IMR-90 (cell line): Measurements from ENCODE around the gene RBM15B. TPM values are rescaled to one million over a fixed set of nuclear protein-coding genes. Genes with fewer than 3 reads are reported as not detected.

Experiments
- ATAC-seq: fragments of 200-7000 bp; cut with Tn5 transposase; 2 replicates; pipeline ENCODE4 v1.9.1; 2020; ENCODE audit warnings: low read depth, mild to moderate bottlenecking, moderate library complexity
- BruUV-seq: library from RNA; stranded (reverse); fragments of 400-500 nt; replicated peaks from 2 replicates; lab custom pipeline; 2021; lab: Mats Ljungman, UMichigan
- CTCF ChIA-PET: fragments of 300-600 bp; formaldehyde crosslinking; extraction: SDS; loops from one replicate; lab custom pipeline; 2021; ENCODE audit warnings: antibody characterized with exemption; lab: Yijun Ruan, JAX
- POLR2A ChIA-PET: fragments of 300-600 bp; sonication (Branson Sonifier 250); formaldehyde crosslinking; loops from one replicate; lab custom pipeline; 2022; ENCODE audit warnings: antibody characterized with exemption; ENCODE audit not compliant: unreplicated experiment; lab: Charles Lee
- DNase-seq: peaks from one replicate; pipeline ENCODE4 v3.0.0; 2013
- H2AFZ ChIP-seq: replicated peaks from 2 replicates; pipeline ENCODE3; 2013; ENCODE audit warnings: low read length, mild to moderate bottlenecking; ENCODE audit not compliant: poor library complexity
- H2AK5ac ChIP-seq: 2 replicates; pipeline ENCODE4 v1.6.1; 2013; ENCODE audit warnings: low read depth, low read length, inconsistent platforms
- H2AK9ac ChIP-seq: replicated peaks from 2 replicates; pipeline ENCODE3; 2013; ENCODE audit warnings: mild to moderate bottlenecking, low read depth, low read length, moderate library complexity; ENCODE audit not compliant: poor library complexity
- H2BK120ac ChIP-seq: 2 replicates; pipeline ENCODE4 v1.6.1; 2013; ENCODE audit warnings: low read depth, low read length, inconsistent platforms
- H2BK15ac ChIP-seq: 3 replicates; pipeline ENCODE4 v1.6.1; 2013; ENCODE audit warnings: low read depth, low read length, inconsistent platforms
- H2BK20ac ChIP-seq: 2 replicates; pipeline ENCODE4 v1.6.1; 2013; ENCODE audit warnings: low read depth, mild to moderate bottlenecking, inconsistent platforms, low read length, moderate library complexity
- H2BK5ac ChIP-seq: 2 replicates; pipeline ENCODE4 v1.6.1; 2013; ENCODE audit warnings: mild to moderate bottlenecking, low read depth, low read length, inconsistent platforms; ENCODE audit not compliant: poor library complexity, severe bottlenecking
- H3K14ac ChIP-seq: replicated peaks from 2 replicates; pipeline ENCODE4 v1.6.1; 2013; ENCODE audit warnings: low read depth, low read length, inconsistent platforms
- H3K18ac ChIP-seq: 2 replicates; pipeline ENCODE4 v1.6.1; 2013; ENCODE audit warnings: low read depth, low read length, control low read depth
- H3K23ac ChIP-seq: 2 replicates; pipeline ENCODE4 v1.6.1; 2013; ENCODE audit warnings: low read depth, low read length, inconsistent platforms
- H3K27ac ChIP-seq: 2 replicates; pipeline ENCODE4 v1.5.1; 2013; ENCODE audit warnings: mild to moderate bottlenecking, control low read depth, low read length; ENCODE audit not compliant: insufficient read depth
- H3K27me3 ChIP-seq: 2 replicates; pipeline ENCODE4 v1.6.1; 2013; ENCODE audit warnings: low read length; ENCODE audit not compliant: control insufficient read depth, insufficient read depth
- H3K36me3 ChIP-seq: 2 replicates; pipeline ENCODE4 v1.6.1; 2013; ENCODE audit warnings: low read length, mixed read lengths; ENCODE audit not compliant: control insufficient read depth, insufficient read depth
- H3K4ac ChIP-seq: 2 replicates; pipeline ENCODE4 v1.6.1; 2013; ENCODE audit warnings: low read depth, low read length, inconsistent platforms
- H3K4me1 ChIP-seq: 2 replicates; pipeline ENCODE4 v1.6.1; 2013; ENCODE audit warnings: low read length, mixed read lengths; ENCODE audit not compliant: control insufficient read depth, insufficient read depth
- H3K4me2 ChIP-seq: 2 replicates; pipeline ENCODE4 v1.6.1; 2013; ENCODE audit warnings: low read depth, mild to moderate bottlenecking, control low read depth, low read length, moderate library complexity
- H3K4me3 ChIP-seq: 2 replicates; pipeline ENCODE4 v1.5.1; 2013; ENCODE audit warnings: low read depth, mild to moderate bottlenecking, control low read depth, low read length, moderate library complexity; ENCODE audit not compliant: insufficient read depth
- H3K56ac ChIP-seq: 2 replicates; pipeline ENCODE4 v1.6.1; 2013; ENCODE audit warnings: low read length, inconsistent platforms; ENCODE audit not compliant: insufficient read depth; ENCODE audit errors: extremely low read depth
- H3K79me1 ChIP-seq, 2 experiments: 2 replicates each; pipeline ENCODE4 v1.6.1; 2013; ENCODE audit warnings: low read length in 2 of 2, inconsistent platforms in 1 of 2, low read depth in 1 of 2
- H3K9ac ChIP-seq: 2 replicates; pipeline ENCODE4 v1.6.1; 2013; ENCODE audit warnings: low read depth, low read length, control low read depth
- H3K9me1 ChIP-seq: 2 replicates; pipeline ENCODE4 v1.6.1; 2013; ENCODE audit warnings: low read length, inconsistent platforms; ENCODE audit not compliant: insufficient read depth
- H3K9me3 ChIP-seq: 2 replicates; pipeline ENCODE4 v1.6.1; 2013; ENCODE audit warnings: low read length; ENCODE audit not compliant: control insufficient read depth, insufficient read depth
- H4K20me1 ChIP-seq: 2 replicates; pipeline ENCODE4 v1.6.1; 2013; ENCODE audit warnings: low read length, inconsistent platforms; ENCODE audit not compliant: insufficient read depth
- H4K5ac ChIP-seq: 2 replicates; pipeline ENCODE4 v1.6.1; 2013; ENCODE audit warnings: mild to moderate bottlenecking, low read depth, low read length, control low read depth
- H4K8ac ChIP-seq, 2 experiments: 2 replicates each; pipeline ENCODE4 v1.6.1; 2013; ENCODE audit warnings: low read depth in 2 of 2, low read length in 2 of 2, control low read depth in 1 of 2, inconsistent platforms in 1 of 2
- H4K91ac ChIP-seq: 2 replicates; pipeline ENCODE4 v1.6.1; 2013; ENCODE audit warnings: low read depth, low read length, inconsistent platforms; ENCODE audit not compliant: insufficient read depth
- BHLHE40 ChIP-seq: fragments of 150-350 bp; IDR thresholded peaks from 2 replicates; pipeline ENCODE4 v1.6.1; 2016; ENCODE audit warnings: mild to moderate bottlenecking, low read depth, low read length
- CEBPB ChIP-seq: IDR thresholded peaks from 2 replicates; pipeline ENCODE4 v1.6.1; 2012; ENCODE audit warnings: low read depth, low read length, improper control_type of control experiment
- CHD1 ChIP-seq: IDR thresholded peaks from 2 replicates; pipeline ENCODE4 v1.6.1; 2012; ENCODE audit warnings: low read depth, low read length, improper control_type of control experiment
- FOS ChIP-seq: fragments of 150-350 bp; IDR thresholded peaks from 2 replicates; pipeline ENCODE4 v1.6.1; 2016; ENCODE audit warnings: low read depth, low read length
- NFE2L2 ChIP-seq: fragments of 150-350 bp; IDR thresholded peaks from 2 replicates; pipeline ENCODE4 v1.6.1; 2016; ENCODE audit warnings: low read depth, mild to moderate bottlenecking, low read length
- POLR2A ChIP-seq: IDR thresholded peaks from 2 replicates; pipeline ENCODE4 v1.6.1; 2012; ENCODE audit warnings: mild to moderate bottlenecking, low read depth, low read length
- RAD21 ChIP-seq: IDR thresholded peaks from 2 replicates; pipeline ENCODE4 v1.6.1; 2012; ENCODE audit warnings: low read length, improper control_type of control experiment
- RCOR1 ChIP-seq: IDR thresholded peaks from 2 replicates; pipeline ENCODE4 v1.6.1; 2012; ENCODE audit warnings: mild to moderate bottlenecking, low read length, improper control_type of control experiment; ENCODE audit not compliant: insufficient replicate concordance
- WGBS, 2 experiments: methylation state at CpG; one replicate each; pipeline versions ENCODE4 v1.1.5 to v1.1.7; 2013; ENCODE audit warnings: missing lambda C conversion rate in 2 of 2; ENCODE audit not compliant: insufficient read length in 1 of 2; ENCODE audit errors: extremely low coverage in 2 of 2; 5-methylcytosine and 5-hydroxymethylcytosine counted together
- dilution Hi-C: fragments of 300-500 bp; cut with HindIII; formaldehyde crosslinking; loops from one replicate; pipeline ENCODE4 v1.14.3; 2018; ENCODE audit warnings: low sequenced_read_pairs; ENCODE audit not compliant: unreplicated experiment
- in situ Hi-C: fragments of 300-500 bp; cut with MboI; formaldehyde crosslinking; loops from 3 replicates; pipeline ENCODE4 v1.14.3; 2019; ENCODE audit warnings: low sequenced_read_pairs, inconsistent platforms, mixed read lengths
- intact Hi-C: fragments of 100-400 bp; cut with micrococcal nuclease; formaldehyde crosslinking; loops from 2 replicates; pipeline ENCODE4 v1.10.0; 2022
- polyA plus RNA-seq, 3 experiments: library from polyadenylated mRNA; depleted of rRNA; stranded (reverse); fragments of >200 nt; gene quantifications; 2 replicates each; pipeline ENCODE4 v1.2.3, GENCODE V29; 2012; ENCODE audit warnings: low replicate concordance in 1 of 3
- total RNA-seq: library from RNA; depleted of rRNA; stranded (reverse); fragments of >200 nt; gene quantifications from 2 replicates; pipeline ENCODE4 v1.2.3, GENCODE V29; 2012
- TF ChIP-seq, protein P1 (sequence below): fragments of 150-350 bp; IDR thresholded peaks from 2 replicates; pipeline ENCODE4 v1.6.1; 2017; ENCODE audit warnings: mild to moderate bottlenecking, antibody characterized with exemption, low read length, low read depth

RBM15B gene
- total and polyA plus RNA-seq, 2 of the 4 experiments (the other 2 are of a cell fraction), result 16.2 to 17.4 TPM

DNA sequence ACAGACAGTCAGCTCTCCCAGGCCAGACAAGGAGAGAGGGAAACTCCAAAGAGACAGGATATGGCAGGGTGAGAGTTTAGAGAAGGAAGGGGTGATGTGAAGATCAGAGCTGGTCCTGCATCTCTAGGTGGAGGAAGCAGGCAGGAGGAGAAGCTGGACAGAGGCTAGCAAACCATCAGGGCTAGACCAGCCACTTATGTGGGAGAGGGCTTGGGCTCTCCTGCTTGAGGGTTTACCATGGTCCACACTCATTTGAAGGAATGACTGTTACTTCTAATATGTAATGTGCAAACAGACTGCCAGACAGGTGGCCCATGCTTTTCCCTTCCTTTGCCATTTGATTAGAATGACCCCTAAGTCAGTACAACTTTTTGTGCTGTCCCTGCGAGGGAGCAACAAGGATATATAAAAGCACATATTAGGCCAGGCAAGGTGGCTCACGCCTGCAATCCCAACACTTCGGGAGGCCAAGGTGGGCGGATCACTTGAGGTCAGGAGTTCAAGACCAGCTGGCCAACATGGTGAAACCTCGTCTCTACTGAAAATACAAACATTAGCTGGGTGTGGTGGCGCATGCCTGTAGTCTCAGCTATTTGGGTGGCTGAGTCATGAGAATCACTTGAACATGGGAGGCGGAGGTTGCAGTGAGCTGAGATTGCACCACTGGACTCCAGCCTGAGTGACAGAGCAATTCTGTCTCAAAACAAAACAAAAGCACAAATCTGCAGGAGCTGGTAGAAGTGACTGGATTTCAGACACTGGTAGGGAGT is 47.0 kb upstream of the RBM15B start:
- DNase-seq (peak; percentile 78), ATAC-seq (peak; percentile 70)
- peak overlapping the region; percentile 19 for H3K18ac ChIP-seq
- ChIA-PET CTCF (interaction anchor here (0.6 kb wide), 1 partner anchor 28 kb away, joined by 3 read pairs; no protein-coding TSS in a partner anchor), POLR2A (no interaction called here)
- intact Hi-C loops, result loop anchor here (1.0 kb wide), 1 partner anchor 40 kb away; no protein-coding TSS in a partner anchor
- no peaks in the 10 kb centered on the region for H4K20me1 ChIP-seq
- H3K4me3 ChIP-seq, result no peak overlapping the region
- H3K23ac ChIP-seq, result peak overlapping the region; percentile 12
- H2BK120ac ChIP-seq, result peak overlapping the region; percentile 84
- TF ChIP-seq FOS (peak; percentile 37; the same call in 1 of the 2 replicates), NFE2L2 (peak; percentile 61; the same call in 1 of the 2 replicates), BHLHE40 (peak; percentile 51; the same call in 1 of the 2 replicates), RCOR1 (peak; percentile 37), CHD1 (no peak), POLR2A (no peak), CEBPB (peak; percentile 92), RAD21 (no peak)
- TF ChIP-seq, protein P1, sequence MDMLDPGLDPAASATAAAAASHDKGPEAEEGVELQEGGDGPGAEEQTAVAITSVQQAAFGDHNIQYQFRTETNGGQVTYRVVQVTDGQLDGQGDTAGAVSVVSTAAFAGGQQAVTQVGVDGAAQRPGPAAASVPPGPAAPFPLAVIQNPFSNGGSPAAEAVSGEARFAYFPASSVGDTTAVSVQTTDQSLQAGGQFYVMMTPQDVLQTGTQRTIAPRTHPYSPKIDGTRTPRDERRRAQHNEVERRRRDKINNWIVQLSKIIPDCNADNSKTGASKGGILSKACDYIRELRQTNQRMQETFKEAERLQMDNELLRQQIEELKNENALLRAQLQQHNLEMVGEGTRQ, result no peak
- H3K9me3 ChIP-seq, result no peaks in the 10 kb centered on the region
- peak overlapping the region; percentile 11 for H2BK5ac ChIP-seq
- peak overlapping the region; percentile 79; the same call in 2 of the 3 replicates for H2BK15ac ChIP-seq
- H4K91ac ChIP-seq, result peak overlapping the region; percentile 82
- 0 out of 4 replicates have a peak, but pooled peaks cover 0 to 3% of the 10 kb centered on the region in 2 experiments for H3K79me1 ChIP-seq
- H3K14ac ChIP-seq, result peak overlapping the region; percentile 84
- H3K27ac ChIP-seq, result no peak overlapping the region; the same call in 1 of the 2 replicates
- 40% methylated on average over 1 of the region's 7 CpGs; no CpG with 5 or more reads in 1 of the 2 experiments for WGBS, 2 experiments
- peak overlapping the region; percentile 92 for H3K4ac ChIP-seq
- H3K27me3 ChIP-seq, result no peaks in the 10 kb centered on the region
- no TSS peak for BruUV-seq
- H4K8ac ChIP-seq, result peak overlapping the region in 1 of 2 experiments; percentile 59; a peak in 1 of 4 replicates
- H3K9ac ChIP-seq, result no peak overlapping the region
- in situ Hi-C loops, result no loop called here
- peak overlapping the region; percentile 67 for H2AK9ac ChIP-seq
- peaks cover 22% of the 10 kb centered on the region for H3K9me1 ChIP-seq
- H4K5ac ChIP-seq, result peak overlapping the region; percentile 45
- H2AFZ ChIP-seq, result peak overlapping the region; percentile 40
- dilution Hi-C loops, result no loop called here
- no peak overlapping the region; the same call in 1 of the 2 replicates for H3K4me2 ChIP-seq
- peak overlapping the region; percentile 41; the same call in 1 of the 2 replicates for H3K56ac ChIP-seq
- H2AK5ac ChIP-seq, result peak overlapping the region; percentile 66
- peaks cover 24% of the 10 kb centered on the region for H3K4me1 ChIP-seq
- H3K36me3 ChIP-seq, result no peaks in the 10 kb centered on the region
- H2BK20ac ChIP-seq, result peak overlapping the region; percentile 87
